Astrocyte (in vitro differentiated cells and primary cell): ENCODE data around the gene COBL. TPM values are rescaled to one million over a fixed set of nuclear protein-coding genes. Genes with fewer than 3 reads are reported as not detected.

Experiments
- DNase-seq: peaks from one replicate; pipeline ENCODE4 v3.0.0-alpha.2; 2010; ENCODE audit warnings: low read depth
- FAIRE-seq: peaks from 2 replicates; lab custom pipeline; 2011; peaks lifted over from hg19 to GRCh38; lab: Jason Lieb, UNC
- H2AFZ ChIP-seq: 2 replicates; pipeline ENCODE4 v1.6.0; 2012; ENCODE audit warnings: low read depth, low read length, inconsistent platforms
- H3K27ac ChIP-seq: 2 replicates; pipeline ENCODE4 v1.5.1; 2011; ENCODE audit warnings: low read depth, low read length, inconsistent platforms
- H3K27me3 ChIP-seq: 2 replicates; pipeline ENCODE4 v1.6.0; 2011; ENCODE audit warnings: low read length, inconsistent platforms; ENCODE audit not compliant: insufficient read depth
- H3K36me3 ChIP-seq: 2 replicates; pipeline ENCODE4 v1.5.1; 2011; ENCODE audit warnings: low read length, inconsistent platforms; ENCODE audit not compliant: insufficient read depth
- H3K4me1 ChIP-seq: 2 replicates; pipeline ENCODE4 v1.5.1; 2011; ENCODE audit warnings: low read length, inconsistent platforms; ENCODE audit not compliant: insufficient read depth
- H3K4me2 ChIP-seq: 2 replicates; pipeline ENCODE4 v1.6.0; 2012; ENCODE audit warnings: low read length, inconsistent platforms
- H3K4me3 ChIP-seq: 2 replicates; pipeline ENCODE4 v1.5.1; 2011; ENCODE audit warnings: low read depth, mild to moderate bottlenecking, low read length, inconsistent platforms; ENCODE audit not compliant: insufficient read depth
- H3K79me2 ChIP-seq: 2 replicates; pipeline ENCODE4 v1.6.0; 2012; ENCODE audit warnings: mild to moderate bottlenecking, low read length, inconsistent platforms; ENCODE audit not compliant: insufficient read depth
- H3K9ac ChIP-seq: 2 replicates; pipeline ENCODE4 v1.6.0; 2012; ENCODE audit warnings: mild to moderate bottlenecking, low read length, inconsistent platforms
- H3K9me3 ChIP-seq: 2 replicates; pipeline ENCODE4 v1.5.1; 2012; ENCODE audit warnings: low read depth, mild to moderate bottlenecking, low read length, inconsistent platforms; ENCODE audit not compliant: insufficient read depth
- H4K20me1 ChIP-seq: 2 replicates; pipeline ENCODE4 v1.6.0; 2012; ENCODE audit warnings: low read length, inconsistent platforms; ENCODE audit not compliant: insufficient read depth
- H3K27ac Mint-ChIP-seq: one replicate; pipeline ENCODE4 v1.8.0; 2021; ENCODE audit warnings: mild to moderate bottlenecking, mixed read lengths; ENCODE audit not compliant: unreplicated experiment
- H3K27me3 Mint-ChIP-seq: one replicate; pipeline ENCODE4 v1.8.0; 2021; ENCODE audit warnings: low read depth, mixed read lengths; ENCODE audit not compliant: unreplicated experiment
- H3K36me3 Mint-ChIP-seq: one replicate; pipeline ENCODE4 v1.8.0; 2021; ENCODE audit warnings: low read depth, mixed read lengths; ENCODE audit not compliant: unreplicated experiment
- H3K4me1 Mint-ChIP-seq: one replicate; pipeline ENCODE4 v1.8.0; 2021; ENCODE audit warnings: low read depth, mixed read lengths; ENCODE audit not compliant: unreplicated experiment
- H3K4me3 Mint-ChIP-seq: one replicate; pipeline ENCODE4 v1.8.0; 2021; ENCODE audit warnings: mild to moderate bottlenecking, moderate library complexity, mixed read lengths; ENCODE audit not compliant: unreplicated experiment
- H3K9me3 Mint-ChIP-seq: one replicate; pipeline ENCODE4 v1.8.0; 2021; ENCODE audit warnings: mild to moderate bottlenecking, mixed read lengths; ENCODE audit not compliant: unreplicated experiment
- CTCF ChIP-seq: IDR thresholded peaks from 2 replicates; pipeline ENCODE4 v1.5.1; 2011; ENCODE audit warnings: low read depth, mild to moderate bottlenecking, inconsistent platforms, low read length, moderate library complexity; ENCODE audit not compliant: insufficient read depth
- EZH2 ChIP-seq: IDR thresholded peaks from 2 replicates; pipeline ENCODE4 v1.6.1; 2012; ENCODE audit warnings: mild to moderate bottlenecking, low read length, inconsistent platforms; ENCODE audit not compliant: insufficient read depth
- total RNA-seq: library from RNA; stranded (reverse); gene quantifications from 2 replicates; pipeline ENCODE4 v1.2.1, GENCODE V29; 2021

COBL gene
- total RNA-seq, 1 donor from 2014 or later = 6.4 TPM

- Histone ChIP-seq H4K20me1 (no peaks in the 10 kb centered on the region), H3K4me1 (no peaks in the 10 kb centered on the region), H3K4me3 (no peak overlapping the region), H3K79me2 (no peaks in the 10 kb centered on the region), H3K4me2 (no peak overlapping the region), H3K27me3 (no peaks in the 10 kb centered on the region), H3K9me3 (no peaks in the 10 kb centered on the region), H3K36me3 (no peaks in the 10 kb centered on the region), H3K27ac (no peak overlapping the region), H3K9ac (no peak overlapping the region), H2AFZ (no peak overlapping the region)
- Mint-ChIP-seq H3K36me3 (no peaks in the 10 kb centered on the region), H3K27ac (no peak overlapping the region), H3K9me3 (no peaks in the 10 kb centered on the region), H3K4me1 (peaks cover 2% of the 10 kb centered on the region), H3K27me3 (peaks cover 16% of the 10 kb centered on the region), H3K4me3 (no peak overlapping the region)
- TF ChIP-seq EZH2 = no peak
- TF ChIP-seq CTCF = peak; percentile 15
- FAIRE-seq = no peak
- DNase-seq = no peak
Observed at GRCh38 chr7:50982626-50983025, 334.0 kb downstream of the COBL start.

- H3K27ac ChIP-seq = no peak overlapping the region
- H2AFZ ChIP-seq = no peak overlapping the region
- H3K4me3 ChIP-seq = no peak overlapping the region
- H3K9me3 ChIP-seq = no peaks in the 10 kb centered on the region
- no peaks in the 10 kb centered on the region for H3K27me3 ChIP-seq
- Mint-ChIP-seq H3K4me3 (no peak overlapping the region), H3K36me3 (no peaks in the 10 kb centered on the region), H3K27me3 (peaks cover 16% of the 10 kb centered on the region), H3K9me3 (peaks cover 1% of the 10 kb centered on the region), H3K4me1 (no peaks in the 10 kb centered on the region), H3K27ac (no peak overlapping the region)
- H3K9ac ChIP-seq = no peak overlapping the region
- FAIRE-seq (no peak), DNase-seq (no peak)
- no peaks in the 10 kb centered on the region for H3K36me3 ChIP-seq
- H4K20me1 ChIP-seq = no peaks in the 10 kb centered on the region
- no peaks in the 10 kb centered on the region for H3K4me1 ChIP-seq
- no peaks in the 10 kb centered on the region for H3K79me2 ChIP-seq
- no peak overlapping the region for H3K4me2 ChIP-seq
- TF ChIP-seq EZH2 = no peak
- TF ChIP-seq CTCF = no peak
Observed at GRCh38 chr7:50981743-50982142, 334.9 kb downstream of the COBL start.

DNA sequence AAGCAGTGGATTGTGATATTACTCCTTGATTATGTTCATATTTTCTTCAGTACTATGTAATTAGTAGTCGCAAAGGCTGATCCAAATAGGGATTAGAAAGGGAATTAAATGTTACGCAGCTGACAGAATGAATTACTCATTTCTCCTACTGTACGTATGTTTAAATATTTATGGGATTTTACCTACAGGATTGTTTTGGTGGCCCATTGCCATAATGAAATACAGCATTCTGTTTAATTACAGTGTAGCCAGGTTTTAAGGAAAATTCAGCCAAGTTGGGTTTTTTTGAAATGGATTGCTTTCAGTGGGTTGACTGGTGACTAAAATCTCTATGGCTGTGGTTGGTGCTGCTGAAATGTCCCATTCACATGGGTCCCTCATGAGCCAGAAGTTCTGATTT lies 336.2 kb downstream of the COBL start:
- H3K79me2 ChIP-seq = no peaks in the 10 kb centered on the region

More for the DNA sequence above, 336.2 kb downstream of the COBL start:
- Histone ChIP-seq H3K36me3 (no peaks in the 10 kb centered on the region), H3K9ac (no peak overlapping the region), H3K9me3 (peaks cover 1% of the 10 kb centered on the region), H4K20me1 (no peaks in the 10 kb centered on the region), H3K4me1 (no peaks in the 10 kb centered on the region), H3K27ac (no peak overlapping the region), H3K27me3 (no peaks in the 10 kb centered on the region), H2AFZ (no peak overlapping the region), H3K4me3 (no peak overlapping the region), H3K4me2 (no peak overlapping the region)
- H3K4me3 Mint-ChIP-seq = no peak overlapping the region
- FAIRE-seq (no peak), DNase-seq (no peak)
- no peaks in the 10 kb centered on the region for H3K36me3 Mint-ChIP-seq
- no peaks in the 10 kb centered on the region for H3K4me1 Mint-ChIP-seq
- no peak for TF ChIP-seq EZH2
- TF ChIP-seq CTCF = no peak
- peaks cover 6% of the 10 kb centered on the region for H3K9me3 Mint-ChIP-seq
- H3K27ac Mint-ChIP-seq = no peak overlapping the region
- peaks cover 10% of the 10 kb centered on the region for H3K27me3 Mint-ChIP-seq
